Endothelial cell of umbilical vein (primary cell): Measurements from ENCODE around the gene TP53AIP1. TPM values are rescaled to one million over a fixed set of nuclear protein-coding genes. Genes with fewer than 3 reads are reported as not detected.

Experiments
- BruUV-seq: library from RNA; stranded (reverse); fragments of 400-500 nt; replicated peaks from 2 replicates; lab custom pipeline; 2021; lab: Mats Ljungman, UMichigan
- CTCF ChIA-PET: fragments of 300-600, 350-600 bp; sonication (Branson Sonifier 250); formaldehyde crosslinking; loops from one replicate; lab custom pipeline; 2021; ENCODE audit warnings: antibody characterized with exemption, inconsistent platforms; lab: Charles Lee
- POLR2A ChIA-PET: fragments of 300-600, 350-600 bp; sonication (Branson Sonifier 250); formaldehyde crosslinking; loops from one replicate; lab custom pipeline; 2021; ENCODE audit warnings: antibody characterized with exemption, inconsistent platforms; lab: Charles Lee
- DNase-seq: peaks from one replicate; pipeline ENCODE4 v3.0.0-alpha.2; 2011; ENCODE audit warnings: low read depth, low spot score
- FAIRE-seq: peaks from 2 replicates; lab custom pipeline; 2011; peaks lifted over from hg19 to GRCh38; lab: Jason Lieb, UNC
- H2AFZ ChIP-seq: 2 replicates; pipeline ENCODE4 v1.6.0; 2012; ENCODE audit warnings: low read depth, low read length, control low read depth, inconsistent platforms
- H3K27ac ChIP-seq: 2 replicates; pipeline ENCODE4 v1.5.1; 2011; ENCODE audit warnings: low read depth, mild to moderate bottlenecking, control low read depth, low read length, moderate library complexity; ENCODE audit not compliant: insufficient read depth
- H3K27me3 ChIP-seq, 2 experiments: 2 replicates each; pipeline versions ENCODE4 v1.6.0 to v1.6.1; 2011; ENCODE audit warnings: low read length in 2 of 2, mixed read lengths in 1 of 2; ENCODE audit not compliant: control insufficient read depth in 2 of 2, insufficient read depth in 2 of 2
- H3K36me3 ChIP-seq, 2 experiments: 2 replicates in 1 of 2; 3 replicates in 1 of 2; pipeline ENCODE4 v1.5.1; 2011; ENCODE audit warnings: low read length in 2 of 2, mild to moderate bottlenecking in 1 of 2, moderate library complexity in 1 of 2; ENCODE audit not compliant: control insufficient read depth in 2 of 2, insufficient read depth in 2 of 2; ENCODE audit errors: extremely low read depth in 1 of 2
- H3K4me1 ChIP-seq: 3 replicates; pipeline ENCODE4 v1.5.1; 2011; ENCODE audit warnings: mild to moderate bottlenecking, low read length; ENCODE audit not compliant: control insufficient read depth, insufficient read depth; ENCODE audit errors: extremely low read depth
- H3K4me2 ChIP-seq: 2 replicates; pipeline ENCODE4 v1.6.1; 2011; ENCODE audit warnings: low read length, control low read depth, mixed read lengths; ENCODE audit not compliant: insufficient read depth
- H3K4me3 ChIP-seq, 3 experiments: fragments of 200-600 bp in 1 of 3; sonication (generic), shearing (Covaris generic) in 1 of 3; replicated peaks in 1 of 3; 2 replicates each; pipeline ENCODE4 v1.5.1; 2011 to 2016; ENCODE audit warnings: control low read depth in 3 of 3, low read length in 3 of 3, mild to moderate bottlenecking in 2 of 3, inconsistent platforms in 1 of 3, low read depth in 1 of 3, moderate library complexity in 1 of 3; ENCODE audit not compliant: insufficient read depth in 1 of 3
- H3K79me2 ChIP-seq: 2 replicates; pipeline ENCODE4 v1.6.0; 2012; ENCODE audit warnings: low read length, inconsistent platforms; ENCODE audit not compliant: control insufficient read depth, insufficient read depth
- H3K9ac ChIP-seq: replicated peaks from 2 replicates; pipeline ENCODE3; 2011; ENCODE audit warnings: low read length, control low read depth; ENCODE audit not compliant: insufficient read depth; ENCODE audit errors: extremely low read depth
- H3K9me1 ChIP-seq: replicated peaks from 3 replicates; pipeline ENCODE4 v1.6.0; 2011; ENCODE audit warnings: mild to moderate bottlenecking, low read length; ENCODE audit not compliant: control insufficient read depth, insufficient read depth; ENCODE audit errors: extremely low read depth
- H3K9me3 ChIP-seq: replicated peaks from 2 replicates; pipeline ENCODE4 v1.5.1; 2012; ENCODE audit warnings: low read length, inconsistent platforms; ENCODE audit not compliant: control insufficient read depth, insufficient read depth
- H4K20me1 ChIP-seq: replicated peaks from 2 replicates; pipeline ENCODE3; 2011; ENCODE audit warnings: mild to moderate bottlenecking, low read length; ENCODE audit not compliant: control insufficient read depth, insufficient read depth; ENCODE audit errors: extremely low read depth
- EZH2 ChIP-seq: IDR thresholded peaks from 2 replicates; pipeline ENCODE4 v1.6.1; 2012; ENCODE audit warnings: borderline replicate concordance, low read depth, mild to moderate bottlenecking, moderate library complexity, low read length, inconsistent platforms; ENCODE audit not compliant: severe bottlenecking
- FOS ChIP-seq: IDR thresholded peaks from 2 replicates; pipeline ENCODE4 v1.6.1; 2011; ENCODE audit warnings: mild to moderate bottlenecking, low read length, moderate library complexity, borderline replicate concordance; ENCODE audit not compliant: insufficient read depth
- GATA2 ChIP-seq: IDR thresholded peaks from 2 replicates; pipeline ENCODE4 v1.7.0; 2011; ENCODE audit warnings: low read depth, mild to moderate bottlenecking, moderate library complexity, mixed read lengths, low read length; ENCODE audit not compliant: insufficient read length, insufficient read depth
- JUN ChIP-seq: IDR thresholded peaks from 2 replicates; pipeline ENCODE4 v1.6.1; 2011; ENCODE audit warnings: borderline replicate concordance, low read depth; ENCODE audit not compliant: insufficient read length, insufficient read depth
- MYC ChIP-seq: IDR thresholded peaks from one replicate; pipeline ENCODE4 v1.6.1; 2011; ENCODE audit warnings: mild to moderate bottlenecking, low read depth, low read length
- POLR2A ChIP-seq: IDR thresholded peaks from 2 replicates; pipeline ENCODE4 v1.6.1; 2012; ENCODE audit warnings: low read depth, mild to moderate bottlenecking, control low read depth, low read length
- POLR2AphosphoS5 ChIP-seq: IDR thresholded peaks from 2 replicates; pipeline ENCODE4 v1.6.1; 2012; ENCODE audit warnings: low read depth, mild to moderate bottlenecking, control low read depth, low read length, moderate library complexity; ENCODE audit not compliant: insufficient read depth
- dilution Hi-C: fragments of 300-500 bp; cut with MboI; formaldehyde crosslinking; loops from one replicate; pipeline ENCODE4 v1.15.0; 2019; ENCODE audit warnings: low sequenced_read_pairs; ENCODE audit not compliant: extremely low pct_ligation_motif_present
- intact Hi-C: fragments of 100-400 bp; cut with micrococcal nuclease; formaldehyde crosslinking; loops from one replicate; pipeline ENCODE4 v1.10.0; 2022
- polyA plus RNA-seq, 4 experiments: library from polyadenylated mRNA; depleted of rRNA in 3 of 4; stranded (reverse) in 3 of 4; unstranded in 1 of 4; fragments of >200 nt; gene quantifications; 2 replicates each; pipeline versions ENCODE4 v1.2.1 to v1.2.3, GENCODE V29; 2011 to 2012; ENCODE audit warnings: missing spikeins in 1 of 4
- total RNA-seq: library from RNA; stranded (reverse); gene quantifications from 2 replicates; pipeline ENCODE4 v1.2.3, GENCODE V29; 2021
- TF ChIP-seq, protein P1 (sequence below): IDR thresholded peaks from 2 replicates; pipeline ENCODE4 v1.6.1; 2011; ENCODE audit not compliant: insufficient read depth, insufficient read length
- TF ChIP-seq, protein P2 (sequence below), 2 donors: IDR thresholded peaks; 1 replicate in 1 of 2; 2 replicates in 1 of 2; pipeline ENCODE4 v1.5.1; 2011; ENCODE audit warnings: low read length in 2 of 2, mild to moderate bottlenecking in 2 of 2, moderate library complexity in 2 of 2, control low read depth in 1 of 2, inconsistent platforms in 1 of 2, low read depth in 1 of 2; ENCODE audit not compliant: insufficient read depth in 1 of 2; ENCODE audit errors: extremely low read depth in 1 of 2

TP53AIP1 gene
- total and polyA plus RNA-seq, 2 donors (not counting 3 experiments of a cell fraction or from before 2014, with no cell fraction given), result not detected

DNA sequence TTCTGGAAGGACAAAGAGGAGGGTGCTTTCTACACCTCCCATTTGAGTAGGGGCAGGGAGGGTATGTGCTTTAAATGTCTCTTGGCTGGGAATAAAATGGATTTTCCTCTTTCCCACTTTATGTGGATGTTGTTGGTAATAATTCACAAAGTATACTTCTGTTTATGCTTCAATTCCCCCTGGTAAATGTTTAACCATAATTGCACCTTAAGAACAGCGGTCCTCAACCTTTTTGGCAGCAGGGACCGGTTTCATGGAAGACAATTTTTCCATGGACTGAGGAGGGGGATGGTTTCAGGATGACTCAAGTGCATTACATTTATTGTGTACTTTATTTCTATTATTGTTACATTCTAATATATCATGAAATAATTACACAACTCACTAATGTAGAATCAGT is 4.0 kb upstream of the TP53AIP1 start:
- BruUV-seq, result no TSS peak
- intact Hi-C loops, result no loop called here
- H3K9ac ChIP-seq, result no peak overlapping the region
- H3K9me1 ChIP-seq, result no peaks in the 10 kb centered on the region
- dilution Hi-C loops, result no loop called here
- FAIRE-seq, result no peak
- DNase-seq, result no peak
- no peaks in the 10 kb centered on the region for H4K20me1 ChIP-seq
- no peak overlapping the region for H3K27ac ChIP-seq
- no peak overlapping the region for H2AFZ ChIP-seq
- peaks cover 1 to 3% of the 10 kb centered on the region in 2 experiments for H3K27me3 ChIP-seq
- ChIA-PET POLR2A (no interaction called here), CTCF (interaction anchor here (3.6 to 17.4 kb wide), 2 partner anchors 10 to 58 kb away, joined by 18 to 951 read pairs; partner anchors contain the start of gene KCNJ5)
- no peak overlapping the region for H3K4me2 ChIP-seq
- H3K36me3 ChIP-seq, result no peaks in the 10 kb centered on the region
- no peak for TF ChIP-seq EZH2
- TF ChIP-seq, protein P1, sequence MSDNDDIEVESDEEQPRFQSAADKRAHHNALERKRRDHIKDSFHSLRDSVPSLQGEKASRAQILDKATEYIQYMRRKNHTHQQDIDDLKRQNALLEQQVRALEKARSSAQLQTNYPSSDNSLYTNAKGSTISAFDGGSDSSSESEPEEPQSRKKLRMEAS, result no peak
- TF ChIP-seq GATA2, result no peak
- no peak for TF ChIP-seq FOS
- no peak for TF ChIP-seq POLR2AphosphoS5
- TF ChIP-seq POLR2A, result no peak
- TF ChIP-seq, protein P2, sequence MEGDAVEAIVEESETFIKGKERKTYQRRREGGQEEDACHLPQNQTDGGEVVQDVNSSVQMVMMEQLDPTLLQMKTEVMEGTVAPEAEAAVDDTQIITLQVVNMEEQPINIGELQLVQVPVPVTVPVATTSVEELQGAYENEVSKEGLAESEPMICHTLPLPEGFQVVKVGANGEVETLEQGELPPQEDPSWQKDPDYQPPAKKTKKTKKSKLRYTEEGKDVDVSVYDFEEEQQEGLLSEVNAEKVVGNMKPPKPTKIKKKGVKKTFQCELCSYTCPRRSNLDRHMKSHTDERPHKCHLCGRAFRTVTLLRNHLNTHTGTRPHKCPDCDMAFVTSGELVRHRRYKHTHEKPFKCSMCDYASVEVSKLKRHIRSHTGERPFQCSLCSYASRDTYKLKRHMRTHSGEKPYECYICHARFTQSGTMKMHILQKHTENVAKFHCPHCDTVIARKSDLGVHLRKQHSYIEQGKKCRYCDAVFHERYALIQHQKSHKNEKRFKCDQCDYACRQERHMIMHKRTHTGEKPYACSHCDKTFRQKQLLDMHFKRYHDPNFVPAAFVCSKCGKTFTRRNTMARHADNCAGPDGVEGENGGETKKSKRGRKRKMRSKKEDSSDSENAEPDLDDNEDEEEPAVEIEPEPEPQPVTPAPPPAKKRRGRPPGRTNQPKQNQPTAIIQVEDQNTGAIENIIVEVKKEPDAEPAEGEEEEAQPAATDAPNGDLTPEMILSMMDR (IDR thresholded peaks at IDR 0.05; ENCODE audit: extremely low read depth in 1 of 2, insufficient read depth in 1 of 2, low read depth in 1 of 2, low read length in 2 of 2), result no peak
- TF ChIP-seq MYC, result no peak
- TF ChIP-seq JUN, result no peak
- no peaks in the 10 kb centered on the region for H3K4me1 ChIP-seq
- no peak overlapping the region for H3K4me3 ChIP-seq
- no peaks in the 10 kb centered on the region for H3K79me2 ChIP-seq
- H3K9me3 ChIP-seq, result no peaks in the 10 kb centered on the region
